GM23248 (cell line): ENCODE data around the gene NDST4. TPM values are rescaled to one million over a fixed set of nuclear protein-coding genes. Genes with fewer than 3 reads are reported as not detected.
A peak's percentile ranks its signal among the peaks of the same experiment; 100 is the strongest.

ENCODE experiments used
- DNase-seq: peaks from one replicate; pipeline ENCODE4 v3.0.0-alpha.2; 2015
- H2AFZ ChIP-seq: fragments of 200-600 bp; sonication (generic); 2 replicates; pipeline ENCODE4 v1.6.1; 2016; ENCODE audit warnings: antibody characterized with exemption
- H3F3A ChIP-seq: fragments of 200-600 bp; sonication (generic); 2 replicates; pipeline ENCODE4 v1.6.1; 2016; ENCODE audit warnings: mild to moderate bottlenecking, antibody characterized with exemption, mixed run types; ENCODE audit not compliant: insufficient read depth
- H3K27ac ChIP-seq: fragments of 200-600 bp; sonication (generic); 2 replicates; pipeline ENCODE4 v1.5.1; 2016; ENCODE audit warnings: mild to moderate bottlenecking
- H3K27me3 ChIP-seq: fragments of 200-600 bp; sonication (generic); replicated peaks from 2 replicates; pipeline ENCODE4 v1.6.1; 2016; ENCODE audit warnings: mild to moderate bottlenecking; ENCODE audit not compliant: insufficient read depth
- H3K36me3 ChIP-seq: fragments of 200-600 bp; sonication (generic); 2 replicates; pipeline ENCODE4 v1.6.1; 2016; ENCODE audit warnings: low read depth, mild to moderate bottlenecking
- H3K4me1 ChIP-seq: fragments of 200-600 bp; sonication (generic); 2 replicates; pipeline ENCODE4 v1.6.1; 2016; ENCODE audit warnings: mild to moderate bottlenecking; ENCODE audit not compliant: insufficient read depth
- H3K4me2 ChIP-seq: fragments of 200-600 bp; sonication (generic); one replicate; pipeline ENCODE4 v1.6.1; 2016; ENCODE audit warnings: mild to moderate bottlenecking; ENCODE audit not compliant: unreplicated experiment
- H3K4me3 ChIP-seq: fragments of 200-600 bp; sonication (generic); 2 replicates; pipeline ENCODE4 v1.5.1; 2016; ENCODE audit warnings: mild to moderate bottlenecking
- H3K79me2 ChIP-seq: fragments of 200-600 bp; sonication (generic); 2 replicates; pipeline ENCODE4 v1.6.1; 2016; ENCODE audit warnings: mild to moderate bottlenecking; ENCODE audit not compliant: insufficient read depth
- H3K9ac ChIP-seq: fragments of 200-600 bp; sonication (generic); 2 replicates; pipeline ENCODE4 v1.6.1; 2016; ENCODE audit warnings: mild to moderate bottlenecking
- H3K9me2 ChIP-seq: fragments of 200-600 bp; sonication (generic); 2 replicates; pipeline ENCODE4 v1.6.1; 2016; ENCODE audit warnings: mixed run types, mild to moderate bottlenecking, moderate library complexity; ENCODE audit not compliant: insufficient read depth
- H3K9me3 ChIP-seq: fragments of 200-600 bp; sonication (generic); one replicate; pipeline ENCODE4 v1.6.1; 2017; ENCODE audit warnings: low read depth
- H4K20me1 ChIP-seq: fragments of 200-600 bp; sonication (generic); 2 replicates; pipeline ENCODE4 v1.6.0; 2016; ENCODE audit not compliant: insufficient read depth
- EZH2 ChIP-seq: fragments of 200-600 bp; sonication (generic); IDR thresholded peaks from 2 replicates; pipeline ENCODE4 v1.6.1; 2018; ENCODE audit warnings: antibody characterized with exemption, mild to moderate bottlenecking; ENCODE audit not compliant: insufficient read depth, poor library complexity, severe bottlenecking
- EZH2phosphoT487 ChIP-seq: fragments of 200-600 bp; sonication (generic); IDR thresholded peaks from 2 replicates; pipeline ENCODE4 v1.6.1; 2018; ENCODE audit warnings: antibody characterized with exemption, moderate library complexity, mild to moderate bottlenecking, low read depth; ENCODE audit not compliant: insufficient read depth
- WGBS, 2 experiments: methylation state at CpG; one replicate each; pipeline ENCODE4 v1.1.6; 2015 to 2017; ENCODE audit warnings: low lambda C conversion rate in 2 of 2, low coverage in 1 of 2; ENCODE audit errors: missing lambda C conversion rate in 2 of 2; 5-methylcytosine and 5-hydroxymethylcytosine counted together
- in situ Hi-C: fragments of 300-500 bp; cut with MboI; formaldehyde crosslinking; loops from 2 replicates; pipeline ENCODE4 v1.15.0; 2020
- polyA plus RNA-seq: library from polyadenylated mRNA; unstranded; fragments of >200 nt; fragmentation: Nextera tagmentation; extraction: Ambion mirVana; gene quantifications from 2 replicates; pipeline ENCODE4 v1.2.1, GENCODE V29; 2016
- total RNA-seq: library from RNA; depleted of rRNA; stranded (reverse); fragments of >200 nt; shearing (Covaris generic); gene quantifications from 2 replicates; pipeline ENCODE4 v1.2.3, GENCODE V29; 2014

Gene NDST4
- total and polyA plus RNA-seq, 2 experiments from 2014 or later = not detected

- no peak for DNase-seq
- H3K4me3 ChIP-seq = no peak overlapping the region
- no peaks in the 10 kb centered on the region for H3K9me2 ChIP-seq
- no peak overlapping the region for H3K4me2 ChIP-seq
- H3K36me3 ChIP-seq = no peaks in the 10 kb centered on the region
- no peaks in the 10 kb centered on the region for H4K20me1 ChIP-seq
- H3K9ac ChIP-seq = no peak overlapping the region
- no peaks in the 10 kb centered on the region for H3K79me2 ChIP-seq
- H3K4me1 ChIP-seq = no peaks in the 10 kb centered on the region
- H3K9me3 ChIP-seq = no peaks in the 10 kb centered on the region
- TF ChIP-seq EZH2 = no peak
- TF ChIP-seq EZH2phosphoT487 = no peak
- H3K27ac ChIP-seq = no peak overlapping the region
- H3K27me3 ChIP-seq = no peaks in the 10 kb centered on the region
- 36 to 41% methylated on average over 8 of the region's 8 CpGs for WGBS, 2 experiments
- in situ Hi-C loops = no loop called here
- H2AFZ ChIP-seq = no peak overlapping the region
- H3F3A ChIP-seq = no peaks in the 10 kb centered on the region
These were observed 306.1 kb downstream of the NDST4 start for GRCh38 chr4:114807357-114807756.

- no peaks in the 10 kb centered on the region for H3F3A ChIP-seq
- no peak for DNase-seq
- 41 to 45% methylated on average over 5 of the region's 5 CpGs for WGBS, 2 experiments
These were observed 321.4 kb downstream of the NDST4 start for GRCh38 chr4:114791976-114792375.

GRCh38 chr4:114785570-114785969 is 327.9 kb downstream of the NDST4 start:
- in situ Hi-C loops = no loop called here
- Histone ChIP-seq H3K4me1 (no peaks in the 10 kb centered on the region), H2AFZ (no peak overlapping the region), H3F3A (no peaks in the 10 kb centered on the region), H3K27ac (no peak overlapping the region), H3K9ac (no peak overlapping the region), H3K9me2 (no peaks in the 10 kb centered on the region), H4K20me1 (no peaks in the 10 kb centered on the region), H3K79me2 (no peaks in the 10 kb centered on the region), H3K4me3 (no peak overlapping the region), H3K27me3 (no peaks in the 10 kb centered on the region; the same call in 1 of the 2 replicates), H3K4me2 (no peak overlapping the region), H3K36me3 (no peaks in the 10 kb centered on the region), H3K9me3 (no peaks in the 10 kb centered on the region)
- TF ChIP-seq EZH2phosphoT487 (no peak), EZH2 (no peak)
- no peak for DNase-seq

More at GRCh38 chr4:114791976-114792375, 321.4 kb downstream of the NDST4 start:
- Histone ChIP-seq H2AFZ (no peak overlapping the region), H3K79me2 (no peaks in the 10 kb centered on the region), H3K36me3 (no peaks in the 10 kb centered on the region), H3K4me1 (no peaks in the 10 kb centered on the region), H3K4me2 (no peak overlapping the region), H3K9me2 (no peaks in the 10 kb centered on the region), H3K4me3 (no peak overlapping the region), H3K9me3 (no peaks in the 10 kb centered on the region), H3K27ac (no peak overlapping the region), H4K20me1 (no peaks in the 10 kb centered on the region), H3K9ac (no peak overlapping the region), H3K27me3 (0 out of 2 replicates have a peak, but pooled peaks cover under 1% of the 10 kb centered on the region)
- in situ Hi-C loops = no loop called here
- TF ChIP-seq EZH2 (no peak), EZH2phosphoT487 (no peak)

- H2AFZ ChIP-seq = no peak overlapping the region
- H3K4me1 ChIP-seq = no peaks in the 10 kb centered on the region
- H3K4me3 ChIP-seq = no peak overlapping the region
- H3K9me2 ChIP-seq = no peaks in the 10 kb centered on the region
- H3K4me2 ChIP-seq = no peak overlapping the region
- peaks cover 1% of the 10 kb centered on the region; the same call in 1 of the 2 replicates for H3K27me3 ChIP-seq
- H3K9ac ChIP-seq = no peak overlapping the region
- H3K36me3 ChIP-seq = no peaks in the 10 kb centered on the region
- no peaks in the 10 kb centered on the region for H4K20me1 ChIP-seq
- WGBS, 2 experiments = 41 to 42% methylated on average over 3 of the region's 3 CpGs
- H3K79me2 ChIP-seq = no peaks in the 10 kb centered on the region
- TF ChIP-seq EZH2 (no peak), EZH2phosphoT487 (no peak)
- in situ Hi-C loops = no loop called here
- peak; percentile 5 for DNase-seq
- H3K27ac ChIP-seq = no peak overlapping the region
- no peaks in the 10 kb centered on the region for H3F3A ChIP-seq
- no peaks in the 10 kb centered on the region for H3K9me3 ChIP-seq
These were observed 330.2 kb downstream of the NDST4 start for GRCh38 chr4:114783215-114783595.
